GM23338 (cell line): Measurements from ENCODE around the gene TPST1. TPM values are rescaled to one million over a fixed set of nuclear protein-coding genes. Genes with fewer than 3 reads are reported as not detected.

Source experiments
- ATAC-seq: fragments of 200-7000 bp; cut with Tn5 transposase; 3 replicates; pipeline ENCODE4 v1.9.1; 2020
- DNase-seq: peaks from one replicate; pipeline ENCODE4 v3.0.0-alpha.2; 2015; ENCODE audit warnings: low spot score
- H2AFZ ChIP-seq: fragments of 200-600 bp; sonication (generic); 2 replicates; pipeline ENCODE4 v1.8.0; 2016; ENCODE audit warnings: antibody characterized with exemption, mild to moderate bottlenecking, moderate library complexity
- H3F3A ChIP-seq: fragments of 200-600 bp; sonication (generic); replicated peaks from 2 replicates; pipeline ENCODE4 v1.8.0; 2017; ENCODE audit warnings: antibody characterized with exemption, mixed run types, low read depth
- H3K27ac ChIP-seq: fragments of 200-600 bp; sonication (generic); 2 replicates; pipeline ENCODE4 v1.6.1; 2016; ENCODE audit warnings: low read depth
- H3K27me3 ChIP-seq: fragments of 200-600 bp; sonication (generic); 2 replicates; pipeline ENCODE4 v1.8.0; 2016; ENCODE audit warnings: mild to moderate bottlenecking, mixed run types, moderate library complexity; ENCODE audit not compliant: insufficient read depth
- H3K36me3 ChIP-seq: fragments of 200-600 bp; sonication (generic); 2 replicates; pipeline ENCODE4 v1.8.0; 2016; ENCODE audit warnings: mild to moderate bottlenecking; ENCODE audit not compliant: insufficient read depth
- H3K4me1 ChIP-seq: fragments of 200-600 bp; sonication (generic); 2 replicates; pipeline ENCODE4 v1.8.0; 2016; ENCODE audit warnings: mild to moderate bottlenecking, moderate library complexity; ENCODE audit not compliant: insufficient read depth
- H3K4me2 ChIP-seq: fragments of 200-600 bp; sonication (generic); 2 replicates; pipeline ENCODE4 v1.7.1; 2017; ENCODE audit warnings: mixed run types
- H3K4me3 ChIP-seq: fragments of 200-600 bp; sonication (generic); 2 replicates; pipeline ENCODE4 v1.6.1; 2016; ENCODE audit warnings: mixed run types
- H3K79me2 ChIP-seq: fragments of 200-600 bp; sonication (generic); replicated peaks from 2 replicates; pipeline ENCODE4 v1.8.0; 2017; ENCODE audit warnings: mild to moderate bottlenecking; ENCODE audit not compliant: insufficient read depth
- H3K9me2 ChIP-seq: fragments of 200-600 bp; sonication (generic); 2 replicates; pipeline ENCODE4 v1.8.0; 2017; ENCODE audit not compliant: insufficient read depth
- H4K20me1 ChIP-seq: fragments of 200-600 bp; sonication (generic); replicated peaks from 2 replicates; pipeline ENCODE4 v1.8.0; 2017; ENCODE audit warnings: mild to moderate bottlenecking; ENCODE audit not compliant: insufficient read depth
- H3K27ac Mint-ChIP-seq: 2 replicates; pipeline ENCODE4 v1.8.0; 2020; ENCODE audit warnings: inconsistent platforms, mild to moderate bottlenecking, moderate library complexity, mixed read lengths
- H3K27me3 Mint-ChIP-seq: 3 replicates; pipeline ENCODE4 v1.8.0; 2022; ENCODE audit warnings: low read depth, mild to moderate bottlenecking, moderate library complexity, mixed read lengths, inconsistent platforms; ENCODE audit not compliant: insufficient read depth, poor library complexity
- H3K36me3 Mint-ChIP-seq: 3 replicates; pipeline ENCODE4 v1.8.0; 2021; ENCODE audit warnings: low read depth, mild to moderate bottlenecking, inconsistent platforms, moderate library complexity, mixed read lengths
- H3K4me1 Mint-ChIP-seq: 3 replicates; pipeline ENCODE4 v1.8.0; 2020; ENCODE audit warnings: mild to moderate bottlenecking, inconsistent platforms, mixed read lengths
- H3K4me3 Mint-ChIP-seq: 3 replicates; pipeline ENCODE4 v1.8.0; 2021; ENCODE audit warnings: moderate library complexity, mild to moderate bottlenecking, inconsistent platforms, mixed read lengths
- H3K9me3 Mint-ChIP-seq: 3 replicates; pipeline ENCODE4 v1.8.0; 2020; ENCODE audit warnings: moderate library complexity, mild to moderate bottlenecking, inconsistent platforms, mixed read lengths
- CREB1 ChIP-seq: fragments of 250-450 bp; sonication (Bioruptor Pico); IDR thresholded peaks from 2 replicates; pipeline ENCODE4 v1.5.0; 2020; ENCODE audit warnings: low read depth, mild to moderate bottlenecking, moderate library complexity
- CTCF ChIP-seq, 2 experiments: fragments of 200-600 bp in 1 of 2; sonication (generic) in 1 of 2; conservative IDR thresholded peaks; 2 replicates each; pipeline versions ENCODE4 v1.5.1 to v1.6.1; 2016 to 2017; ENCODE audit warnings: antibody characterized with exemption in 2 of 2, low read depth in 2 of 2, mild to moderate bottlenecking in 2 of 2, moderate library complexity in 1 of 2
- ETS1 ChIP-seq: IDR thresholded peaks from 2 replicates; pipeline ENCODE4 v1.6.1; 2016; ENCODE audit warnings: antibody characterized with exemption
- EZH2 ChIP-seq: fragments of 200-600 bp; sonication (generic); IDR thresholded peaks from one replicate; pipeline ENCODE4 v1.8.0; 2017; ENCODE audit warnings: antibody characterized with exemption, mild to moderate bottlenecking, low read depth; ENCODE audit not compliant: unreplicated experiment
- EZH2phosphoT487 ChIP-seq: fragments of 200-600 bp; sonication (generic); IDR thresholded peaks from one replicate; pipeline ENCODE4 v1.8.1; 2018; ENCODE audit warnings: antibody characterized with exemption; ENCODE audit not compliant: unreplicated experiment
- POLR2AphosphoS5 ChIP-seq: IDR thresholded peaks from 2 replicates; pipeline ENCODE4 v1.6.1; 2016; ENCODE audit warnings: antibody characterized with exemption, low read depth
- REST ChIP-seq: IDR thresholded peaks from one replicate; pipeline ENCODE4 v1.6.1; 2018; ENCODE audit warnings: antibody characterized with exemption; ENCODE audit not compliant: unreplicated experiment
- ZNF331 ChIP-seq: fragments of 250-450 bp; sonication (Bioruptor Pico); IDR thresholded peaks from 2 replicates; pipeline ENCODE4 v1.5.0; 2020; ENCODE audit warnings: low read depth, mild to moderate bottlenecking, moderate library complexity
- ZNF462 ChIP-seq: fragments of 250-450 bp; sonication (Bioruptor Pico); IDR thresholded peaks from 2 replicates; pipeline ENCODE4 v1.5.0; 2020; ENCODE audit warnings: mild to moderate bottlenecking, moderate library complexity
- polyA plus RNA-seq: library from polyadenylated mRNA; unstranded; fragments of >200 nt; fragmentation: Nextera tagmentation; extraction: Ambion mirVana; gene quantifications from 2 replicates; pipeline ENCODE4 v1.2.1, GENCODE V29; 2016
- total RNA-seq: library from RNA; depleted of rRNA; stranded (reverse); fragments of >200 nt; shearing (Covaris generic); gene quantifications from 2 replicates; pipeline ENCODE4 v1.2.3, GENCODE V29; 2014

Gene TPST1
- total and polyA plus RNA-seq, 2 experiments from 2014 or later: 10.7 to 19.2 TPM

GRCh38 chr7:66272321-66272720, 67.2 kb downstream of the TPST1 start (continued):
- TF ChIP-seq ZNF462 (CRISPR knock-in tag): no peak
- TF ChIP-seq CTCF (conservative IDR thresholded peaks at IDR 0.05; ENCODE audit: low read depth in 2 of 2): no peak
- TF ChIP-seq ETS1: no peak

- H3K9me3 Mint-ChIP-seq: no peaks in the 10 kb centered on the region; the same call in 2 of the 3 replicates
- H3K27me3 ChIP-seq: no peaks in the 10 kb centered on the region
- no peak overlapping the region for H3K27ac Mint-ChIP-seq
- H3K4me3 Mint-ChIP-seq: no peak overlapping the region
- DNase-seq: no peak
- ATAC-seq: no peak
- H3K4me1 Mint-ChIP-seq: peaks cover 3% of the 10 kb centered on the region; the same call in 1 of the 3 replicates
- no peaks in the 10 kb centered on the region for H4K20me1 ChIP-seq
- H3K36me3 Mint-ChIP-seq: no peaks in the 10 kb centered on the region
- H3K4me3 ChIP-seq: no peak overlapping the region
- H3F3A ChIP-seq: no peaks in the 10 kb centered on the region
- H3K27ac ChIP-seq: no peak overlapping the region
- no peak overlapping the region for H2AFZ ChIP-seq
- no peaks in the 10 kb centered on the region for H3K4me1 ChIP-seq
- no peaks in the 10 kb centered on the region for H3K9me2 ChIP-seq
- H3K36me3 ChIP-seq: no peaks in the 10 kb centered on the region
- peaks cover 12% of the 10 kb centered on the region for H3K79me2 ChIP-seq
- H3K27me3 Mint-ChIP-seq: peaks cover 1% of the 10 kb centered on the region
- no peak overlapping the region for H3K4me2 ChIP-seq
- TF ChIP-seq CTCF (conservative IDR thresholded peaks at IDR 0.05; ENCODE audit: low read depth in 2 of 2) (no peak), POLR2AphosphoS5 (no peak), REST (no peak), EZH2 (no peak), ZNF331 (no peak), EZH2phosphoT487 (no peak), CREB1 (CRISPR knock-in tag) (no peak)
Observed at GRCh38 chr7:66276363-66276762, 71.2 kb downstream of the TPST1 start.
